Measurements from ENCODE around the gene GATB. TPM values are rescaled to one million over a fixed set of nuclear protein-coding genes. Genes with fewer than 3 reads are reported as not detected.

GATB gene
- polyA plus RNA-seq, 4 donors, result 31.1 to 39.3 (median 33.1) TPM

DNA sequence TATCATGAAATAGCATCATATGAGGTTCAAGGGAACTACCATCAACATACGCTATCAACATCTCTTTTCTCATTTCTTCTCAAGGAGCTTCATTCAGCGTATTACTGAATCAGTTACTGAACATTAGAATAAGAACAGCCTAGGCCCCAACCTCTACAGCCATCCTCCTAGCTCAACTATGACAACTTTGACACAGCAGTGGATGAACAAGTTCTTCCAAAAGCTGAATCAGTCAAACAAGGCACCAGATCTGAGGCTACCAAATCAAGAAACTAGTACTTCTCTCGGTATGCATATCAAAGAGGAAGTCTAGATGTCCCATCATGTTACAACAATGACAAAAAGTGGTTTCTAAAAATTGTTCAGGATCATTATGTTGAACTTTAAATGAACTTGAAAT, 57.4 kb downstream of the GATB start:
- no peak for DNase-seq (ENCODE audit: low read depth in 4 of 4, low spot score in 2 of 4)

DNA sequence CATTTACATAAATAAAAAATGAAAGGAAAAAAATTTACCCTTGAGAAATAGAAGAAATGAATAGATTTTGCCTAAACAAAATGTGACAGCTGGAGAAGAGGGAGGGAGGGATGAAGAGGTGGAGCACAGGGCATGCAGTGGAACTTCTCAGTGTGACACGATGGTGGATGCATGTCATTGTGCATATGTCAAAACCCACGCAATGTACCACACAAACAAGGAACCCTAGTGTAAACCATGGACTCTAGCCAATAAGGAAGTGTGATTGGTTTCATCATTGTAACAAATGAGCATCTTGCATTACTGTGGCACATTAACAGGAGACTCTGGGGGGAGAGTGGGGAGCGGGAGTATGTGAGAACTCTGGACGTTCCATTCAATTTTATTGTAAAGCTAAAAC, 58.6 kb downstream of the GATB start:
- DNase-seq (ENCODE audit: low read depth in 4 of 4, low spot score in 2 of 4), result no peak

DNA sequence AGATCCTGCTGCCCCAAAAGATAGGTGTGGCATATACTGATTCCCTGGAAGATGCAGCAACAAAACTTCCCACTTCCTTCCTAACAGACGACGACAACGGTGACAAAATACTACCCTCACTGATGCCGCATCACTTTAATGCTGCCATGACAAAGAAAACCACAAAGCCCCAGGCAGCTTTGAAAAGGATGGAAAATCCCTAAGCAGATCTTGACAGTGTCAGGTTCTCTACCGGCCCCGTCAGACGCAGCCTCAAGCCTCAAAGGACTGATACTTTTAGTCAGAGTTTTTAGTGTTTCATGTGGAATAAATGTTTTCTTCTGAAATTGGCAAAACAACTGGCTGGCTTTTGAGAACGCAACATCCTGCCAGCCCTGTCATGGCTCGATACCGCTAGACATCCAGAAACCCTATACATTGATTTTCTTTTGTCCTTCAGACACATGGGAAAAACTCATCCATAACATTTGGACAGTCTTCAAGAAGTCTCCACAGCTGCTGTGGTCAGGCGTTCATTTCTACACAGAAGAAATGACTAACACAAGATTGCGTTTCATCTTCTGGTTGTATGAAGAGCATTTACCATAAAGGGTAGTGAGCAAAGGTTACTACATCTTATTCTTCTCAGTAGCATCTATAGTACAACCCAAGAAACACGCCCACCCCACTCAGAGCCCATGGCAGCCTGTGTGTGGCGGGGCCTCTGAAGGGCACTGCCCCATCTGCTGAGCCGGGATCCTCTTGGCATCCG, 60.1 kb downstream of the GATB start:
- DNase-seq (ENCODE audit: low read depth in 4 of 4, low spot score in 2 of 4), result no peak

DNA sequence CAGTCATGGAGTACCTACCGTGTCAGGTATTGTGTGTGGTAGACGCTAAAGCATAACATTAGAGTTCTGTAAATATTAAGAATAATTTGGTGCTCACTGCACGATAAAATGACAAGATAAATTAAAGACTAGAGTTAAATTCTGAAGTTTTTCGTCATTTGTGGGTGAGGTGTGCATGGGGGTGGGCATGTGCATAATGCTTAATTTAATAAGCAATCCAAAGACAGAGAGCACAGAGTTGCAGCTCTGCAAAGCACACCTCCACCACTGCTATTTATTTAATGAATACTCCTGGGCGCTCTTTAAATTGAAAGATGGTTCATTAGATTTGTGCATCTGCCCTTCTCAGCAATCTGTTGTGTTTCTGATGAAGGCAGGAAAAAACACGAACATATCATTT, 62.6 kb downstream of the GATB start:
- no peak for DNase-seq (ENCODE audit: low read depth in 4 of 4, low spot score in 2 of 4)

DNA sequence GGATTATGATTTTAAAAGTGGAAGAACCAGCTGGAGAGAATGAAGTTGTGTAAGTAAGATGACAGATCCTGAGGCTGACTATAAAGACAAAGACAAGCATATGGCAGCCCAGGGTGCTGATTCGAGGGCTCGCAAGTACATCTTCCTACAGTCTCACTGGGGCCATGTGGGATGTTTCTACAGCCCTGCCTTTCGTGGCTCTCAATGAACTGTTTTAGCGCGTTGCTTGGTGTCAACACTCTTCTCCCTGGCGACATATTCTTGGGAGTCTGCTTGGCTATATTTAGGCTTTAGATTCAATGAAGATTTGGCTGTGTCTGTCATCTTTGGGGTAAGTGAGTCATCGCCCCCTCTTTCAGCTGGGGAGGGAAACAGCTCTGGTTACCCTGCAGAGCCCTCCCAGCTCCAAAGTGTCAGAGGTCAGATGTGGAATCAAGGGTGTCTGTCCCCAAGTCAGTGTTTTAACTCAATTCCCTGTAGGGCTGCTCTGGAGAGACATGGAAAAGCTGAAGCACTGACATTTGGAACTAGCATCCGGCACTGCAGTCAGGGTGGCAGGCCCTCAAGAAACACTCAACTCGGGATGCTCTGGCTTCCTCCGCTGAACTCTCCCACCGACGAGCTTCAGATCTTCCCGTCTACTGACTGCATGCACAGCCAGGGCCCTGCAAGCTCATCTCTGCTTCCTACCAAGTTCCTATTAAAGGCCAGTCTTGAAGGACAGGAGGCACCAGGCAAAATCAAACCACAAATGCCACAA, 65.7 kb downstream of the GATB start:
- DNase-seq (ENCODE audit: low read depth in 4 of 4, low spot score in 2 of 4), result no peak

DNA sequence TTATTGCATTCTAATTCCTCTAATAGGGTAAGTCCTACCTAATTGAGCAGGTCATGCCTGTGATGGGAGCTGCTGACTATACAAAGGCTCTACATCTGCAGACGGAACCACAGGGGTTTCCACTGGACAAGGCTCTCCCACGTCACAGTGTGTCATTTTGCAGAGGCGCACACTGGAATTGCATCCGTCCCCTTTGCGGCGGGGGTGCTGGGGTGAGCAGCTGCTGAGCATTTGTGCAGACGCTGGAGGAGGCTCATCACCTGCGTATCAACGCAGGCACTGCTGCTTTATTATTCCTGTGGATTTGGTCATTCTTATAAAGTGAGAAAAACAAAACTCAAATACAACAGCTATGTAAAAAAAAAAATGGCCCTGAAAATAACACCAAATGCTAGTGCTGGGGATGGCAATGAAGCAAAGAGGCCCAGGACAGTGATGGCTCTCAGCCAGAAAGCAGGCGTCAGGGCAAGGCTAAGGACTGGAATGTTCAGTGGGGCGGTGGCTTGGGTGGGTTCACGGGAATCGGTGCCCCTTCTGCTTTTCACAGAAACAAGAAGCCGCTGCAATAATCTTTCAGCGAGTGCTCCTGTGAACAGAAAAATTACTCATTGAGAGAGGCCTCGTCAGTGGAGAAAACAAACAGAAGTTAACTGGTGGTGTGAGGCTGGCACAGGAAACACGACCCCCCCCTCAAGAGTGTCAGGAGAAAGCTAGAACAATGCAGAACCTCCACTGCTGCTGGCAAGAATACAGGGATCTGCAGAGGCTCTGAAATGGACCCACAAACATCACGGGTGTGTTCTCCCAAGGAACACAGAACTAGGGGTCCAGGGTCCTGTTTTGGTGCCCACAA, 67.8 kb downstream of the GATB start:
- DNase-seq (ENCODE audit: low read depth in 4 of 4, low spot score in 2 of 4), result no peak

DNA sequence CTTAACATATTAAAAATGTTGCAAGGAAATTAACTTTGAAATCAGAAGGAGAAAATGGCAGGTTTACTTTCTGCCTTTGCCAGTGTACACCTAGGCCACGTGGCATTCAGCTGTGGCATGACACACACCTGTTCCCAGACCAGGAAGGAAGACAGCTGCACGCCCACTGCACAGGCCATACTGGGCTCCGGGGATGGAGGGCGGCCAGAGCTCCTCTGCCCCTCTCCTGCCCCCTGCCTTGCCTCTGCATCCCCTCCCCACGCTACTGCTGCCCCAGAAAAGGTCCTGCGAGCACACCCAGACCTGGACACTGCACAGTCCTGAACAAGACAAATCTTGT, 68.4 kb downstream of the GATB start:
- DNase-seq (ENCODE audit: low read depth in 4 of 4, low spot score in 2 of 4), result no peak

DNA sequence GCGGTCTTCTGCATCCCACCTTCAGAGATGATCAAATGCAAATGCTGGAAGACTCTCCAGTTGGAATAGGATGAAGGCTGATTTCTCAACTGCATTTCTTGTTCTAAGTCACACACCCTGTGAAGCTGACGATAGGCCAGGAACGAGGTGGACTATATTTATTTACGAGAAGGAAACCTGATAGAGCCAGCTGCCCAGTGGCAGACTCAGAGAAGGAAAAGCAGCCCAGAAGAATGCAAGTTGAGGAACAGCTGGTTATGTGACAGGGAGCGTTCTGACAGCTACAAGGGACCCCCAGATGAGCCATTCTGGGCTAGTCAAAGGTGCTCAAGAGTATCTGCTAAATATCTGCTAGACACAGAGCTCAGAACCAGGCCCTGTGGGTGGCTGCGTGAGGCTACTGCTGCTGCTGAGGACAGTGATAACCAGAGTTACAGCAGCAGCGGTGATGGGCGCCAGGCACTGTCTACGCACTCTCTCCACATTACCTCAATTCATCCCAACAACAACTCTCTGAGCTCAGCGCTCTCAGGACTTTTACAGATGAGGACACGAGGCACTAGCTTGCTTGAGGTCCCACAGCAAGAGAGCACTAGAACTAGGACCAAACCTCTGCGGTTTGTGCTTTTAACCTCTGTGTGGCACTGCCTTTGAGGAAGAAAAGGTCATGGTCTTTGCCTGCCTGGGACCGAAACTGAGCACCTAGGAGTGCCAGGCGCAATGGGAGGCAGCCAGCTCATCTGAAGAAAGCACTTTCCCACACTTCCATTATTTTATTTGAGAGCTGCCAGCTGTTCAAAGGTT, 69.0 kb downstream of the GATB start:
- DNase-seq (ENCODE audit: low read depth in 4 of 4, low spot score in 2 of 4), result no peak

DNA sequence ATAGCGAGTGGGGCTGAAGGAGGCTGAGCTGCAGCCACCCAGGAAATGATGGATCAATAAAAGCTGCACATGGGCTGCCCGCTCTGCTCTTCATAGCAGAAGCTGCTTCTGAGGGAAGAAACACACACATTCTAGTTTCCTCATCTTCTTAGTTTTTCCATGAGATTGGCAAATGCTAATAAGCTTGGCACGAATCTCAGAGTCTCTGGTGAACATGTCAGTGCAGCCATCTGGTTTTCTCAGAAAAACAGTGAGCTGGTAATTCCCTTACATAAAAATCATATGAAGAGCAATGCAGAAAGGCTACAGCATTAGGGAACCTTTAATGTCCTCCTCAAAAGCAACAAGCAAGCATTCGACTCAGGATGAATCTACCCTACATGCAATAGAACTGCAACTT, 69.9 kb downstream of the GATB start:
- DNase-seq (ENCODE audit: low read depth in 4 of 4, low spot score in 2 of 4), result no peak

DNA sequence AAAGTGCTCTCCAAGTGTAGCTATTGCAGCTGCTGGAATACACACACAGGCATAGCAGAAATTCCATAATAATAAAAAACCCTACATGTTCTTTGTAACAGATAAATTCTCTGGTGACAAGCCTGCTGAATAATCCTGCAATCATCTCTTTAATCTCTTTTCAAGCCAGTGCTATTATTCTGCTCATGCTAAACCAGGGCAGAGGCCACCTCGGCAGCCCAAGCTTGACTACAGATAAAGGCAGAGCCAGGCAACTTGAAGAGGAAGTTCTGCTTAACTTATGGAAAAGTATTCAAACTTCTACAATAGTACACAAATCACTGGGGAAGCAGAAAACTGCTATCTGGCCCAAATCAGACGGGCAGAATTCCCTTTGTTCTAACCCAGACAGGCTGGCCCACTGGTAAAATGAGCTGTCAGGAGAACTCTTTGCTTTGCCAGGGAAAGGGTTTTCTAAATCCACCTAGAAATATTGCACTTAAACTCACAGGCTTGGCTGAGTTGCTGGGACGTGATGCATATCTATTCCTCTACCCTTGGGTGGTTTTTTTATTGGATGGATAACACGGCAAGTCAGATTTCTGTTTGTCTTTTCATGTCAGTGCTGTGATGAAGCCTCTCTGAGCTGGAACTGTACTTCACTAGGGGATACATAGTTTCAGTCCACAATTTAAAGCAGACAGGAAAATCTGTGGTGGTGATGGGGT, 70.5 kb downstream of the GATB start:
- no peak for DNase-seq (ENCODE audit: low read depth in 4 of 4, low spot score in 2 of 4)

DNA sequence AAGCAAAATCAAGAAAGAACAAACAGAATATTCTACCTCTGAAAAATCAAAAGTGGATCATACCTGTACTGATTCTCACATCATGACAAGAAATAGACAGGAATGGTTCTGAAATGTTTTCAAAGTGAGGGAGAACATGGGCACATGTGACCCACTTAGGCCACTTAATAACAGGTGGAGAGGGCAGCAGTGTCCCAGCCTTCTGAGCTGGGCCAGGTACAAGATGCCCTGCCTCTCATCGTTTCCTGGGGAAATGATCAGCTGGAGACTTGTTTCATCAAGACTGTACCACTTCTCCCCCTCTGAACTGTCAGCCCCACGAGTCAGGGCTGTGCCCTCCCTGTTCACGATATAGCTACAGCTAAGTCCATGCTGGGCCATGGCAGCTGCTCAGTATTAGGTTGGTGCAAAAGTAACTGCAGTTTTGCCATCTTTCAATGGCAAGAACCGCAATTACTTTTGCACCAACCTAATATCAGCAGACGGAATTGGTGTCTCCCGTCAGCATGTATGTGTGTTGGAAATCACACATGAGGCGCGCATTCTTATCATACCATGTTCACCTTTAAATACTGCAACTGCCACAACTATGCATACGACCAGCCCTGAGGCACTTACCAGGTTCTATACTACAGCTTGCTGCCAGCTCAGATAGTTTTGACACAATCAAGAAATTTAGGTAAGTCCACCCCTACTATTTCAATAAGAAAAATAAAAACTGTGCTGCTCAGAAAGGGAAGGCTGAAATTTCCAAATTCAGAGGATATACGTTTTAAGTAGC, 71.4 kb downstream of the GATB start:
- no peak for DNase-seq (ENCODE audit: low read depth in 4 of 4, low spot score in 2 of 4)

DNA sequence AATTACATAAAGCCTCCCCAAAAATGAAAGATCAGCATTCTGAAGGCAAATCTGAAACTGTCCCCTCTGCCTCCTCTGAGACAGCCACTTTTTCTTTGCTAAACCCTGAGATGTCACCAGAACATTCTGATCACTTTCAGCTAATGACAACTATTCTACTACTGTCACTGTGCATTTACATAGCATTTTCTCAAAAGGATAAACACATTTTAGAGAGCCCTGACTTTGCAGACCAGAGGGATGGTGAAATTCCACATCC, 72.1 kb downstream of the GATB start:
- no peak for DNase-seq (ENCODE audit: low read depth in 4 of 4, low spot score in 2 of 4)

DNA sequence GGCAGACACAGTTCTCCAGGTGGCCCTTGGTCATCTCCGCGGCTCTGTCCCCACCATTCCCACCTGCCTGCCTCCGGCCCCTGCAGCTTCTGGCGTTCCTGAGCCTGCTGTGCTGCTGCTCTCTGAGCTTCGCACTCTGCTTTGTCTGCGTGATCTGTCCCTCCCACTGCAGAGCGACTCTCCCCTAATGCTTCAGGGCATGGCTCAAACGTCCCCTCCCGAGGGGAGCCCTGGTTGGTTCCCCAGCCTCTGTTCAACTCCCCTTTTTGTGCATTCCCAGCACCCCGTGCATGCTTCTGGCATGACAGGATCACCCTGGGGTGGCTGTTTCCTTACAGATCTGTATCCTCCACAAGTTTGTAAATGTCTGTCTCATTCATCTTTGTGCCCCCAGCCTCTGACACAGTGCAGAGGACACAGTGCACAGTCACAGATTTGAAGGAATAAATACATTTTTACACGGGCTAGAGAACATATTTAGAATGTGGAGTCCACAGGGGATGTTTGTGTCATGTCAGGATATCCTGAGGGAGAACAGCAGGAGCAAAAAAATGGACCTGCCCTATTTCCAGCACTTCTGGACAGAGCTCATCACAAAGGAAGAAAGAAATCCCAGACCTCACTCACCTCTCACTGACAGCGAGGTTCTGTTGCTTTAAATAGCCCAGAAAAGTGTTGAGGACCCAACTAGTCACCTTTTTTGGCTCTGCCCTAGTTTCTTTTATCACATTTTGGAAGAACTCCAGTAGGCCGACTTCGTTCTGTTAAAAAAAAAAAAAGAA, 72.6 kb downstream of the GATB start:
- no peak for DNase-seq (ENCODE audit: low read depth in 4 of 4, low spot score in 2 of 4)

DNA sequence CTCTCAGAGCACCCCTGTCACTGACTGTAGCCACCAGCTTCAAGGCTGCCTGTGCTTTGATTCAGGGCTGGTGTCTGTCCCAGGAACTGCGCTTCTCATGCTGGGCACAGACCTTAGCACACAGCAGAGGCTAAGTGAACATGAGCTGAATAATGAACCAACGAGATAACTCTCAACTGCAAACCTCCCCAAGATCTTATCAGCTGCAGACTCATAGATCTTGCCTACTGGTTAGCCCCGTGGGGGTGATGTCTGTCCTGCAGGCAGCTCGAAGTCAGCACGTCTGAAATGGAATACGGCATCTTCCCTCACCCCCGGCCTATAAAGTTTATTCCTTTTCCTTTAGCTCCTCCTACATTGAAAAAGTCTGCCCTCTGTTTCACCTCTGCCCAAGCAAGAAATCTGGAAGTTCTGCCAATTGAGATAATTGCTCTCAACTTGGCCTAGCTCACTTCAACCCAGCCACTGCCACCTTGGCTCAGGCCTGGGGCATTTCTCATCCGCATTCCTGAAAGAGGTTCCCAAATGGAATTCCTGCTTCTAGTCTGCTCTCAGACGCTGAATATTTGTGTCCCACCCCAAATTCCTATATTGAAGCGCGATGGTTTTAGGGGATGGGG, 73.7 kb downstream of the GATB start:
- no peak for DNase-seq (ENCODE audit: low read depth in 4 of 4, low spot score in 2 of 4)

DNA sequence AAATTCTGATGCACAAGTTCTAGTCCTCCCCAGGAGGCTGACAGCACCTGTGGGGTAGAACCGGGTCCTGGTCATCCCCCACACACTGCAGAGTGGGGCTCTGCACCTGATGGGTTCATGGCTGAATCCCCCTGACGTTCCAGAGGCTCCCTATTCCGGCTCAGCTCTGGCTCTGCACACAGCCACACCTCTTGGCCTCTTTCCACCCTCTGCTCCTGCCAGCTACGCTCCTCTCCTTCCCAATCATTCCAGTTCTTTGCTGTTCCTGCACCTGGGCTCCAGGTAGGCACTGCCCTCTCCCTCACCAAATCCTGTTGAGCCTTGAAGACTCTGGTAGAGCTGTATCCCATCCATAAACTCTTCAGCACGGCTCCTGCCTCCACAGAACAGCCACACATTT, 75.5 kb downstream of the GATB start:
- no peak for DNase-seq (ENCODE audit: low read depth in 4 of 4, low spot score in 2 of 4)

DNA sequence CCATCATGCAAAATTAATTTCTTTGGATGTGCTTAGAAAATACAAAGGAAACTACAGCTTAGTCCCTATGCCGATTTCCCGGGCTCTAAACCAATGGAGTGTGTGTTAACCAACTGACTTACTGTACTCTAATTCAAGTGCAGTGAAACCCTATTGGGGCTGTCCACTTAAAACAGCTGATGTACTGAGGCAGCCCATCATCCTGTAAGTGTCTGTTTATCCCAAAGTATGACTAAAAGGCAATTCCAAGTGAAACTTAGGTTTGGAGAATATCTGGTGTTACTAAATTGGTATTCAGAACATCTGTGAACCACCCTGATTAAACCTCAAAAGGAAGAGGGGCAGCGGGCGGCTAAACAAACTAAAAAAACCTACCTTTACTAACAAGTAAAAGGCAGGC, 79.7 kb downstream of the GATB start:
- DNase-seq (ENCODE audit: low read depth in 4 of 4, low spot score in 2 of 4), result no peak

DNA sequence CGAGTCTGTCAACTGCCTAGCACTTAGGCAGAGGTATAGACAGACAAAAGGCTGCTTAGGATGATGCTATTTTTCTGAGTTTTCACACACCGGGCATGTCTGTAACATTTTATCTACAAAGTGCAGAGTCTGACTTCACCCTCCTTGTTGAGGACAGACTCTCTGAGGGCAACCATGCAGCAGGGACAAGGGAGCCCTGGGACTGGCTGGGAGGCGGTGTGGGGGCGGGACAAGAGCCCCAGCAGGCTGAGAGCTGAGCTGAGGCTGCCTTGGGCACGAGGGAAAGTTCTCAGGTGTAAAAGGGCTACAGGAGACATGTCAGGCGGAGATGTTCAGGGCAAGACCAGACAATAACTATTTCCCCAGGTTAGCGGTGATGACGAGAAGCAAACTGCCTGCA, 81.6 kb downstream of the GATB start:
- no peak for DNase-seq (ENCODE audit: low read depth in 4 of 4, low spot score in 2 of 4)

Measured in left renal cortex interstitium (tissue), 4 donors.